ENCODE results near the gene RAD23B.

GRCh38 chr9:107308461-107308860, 25.4 kb downstream of the RAD23B start:
- TF ChIP-seq, protein P1, sequence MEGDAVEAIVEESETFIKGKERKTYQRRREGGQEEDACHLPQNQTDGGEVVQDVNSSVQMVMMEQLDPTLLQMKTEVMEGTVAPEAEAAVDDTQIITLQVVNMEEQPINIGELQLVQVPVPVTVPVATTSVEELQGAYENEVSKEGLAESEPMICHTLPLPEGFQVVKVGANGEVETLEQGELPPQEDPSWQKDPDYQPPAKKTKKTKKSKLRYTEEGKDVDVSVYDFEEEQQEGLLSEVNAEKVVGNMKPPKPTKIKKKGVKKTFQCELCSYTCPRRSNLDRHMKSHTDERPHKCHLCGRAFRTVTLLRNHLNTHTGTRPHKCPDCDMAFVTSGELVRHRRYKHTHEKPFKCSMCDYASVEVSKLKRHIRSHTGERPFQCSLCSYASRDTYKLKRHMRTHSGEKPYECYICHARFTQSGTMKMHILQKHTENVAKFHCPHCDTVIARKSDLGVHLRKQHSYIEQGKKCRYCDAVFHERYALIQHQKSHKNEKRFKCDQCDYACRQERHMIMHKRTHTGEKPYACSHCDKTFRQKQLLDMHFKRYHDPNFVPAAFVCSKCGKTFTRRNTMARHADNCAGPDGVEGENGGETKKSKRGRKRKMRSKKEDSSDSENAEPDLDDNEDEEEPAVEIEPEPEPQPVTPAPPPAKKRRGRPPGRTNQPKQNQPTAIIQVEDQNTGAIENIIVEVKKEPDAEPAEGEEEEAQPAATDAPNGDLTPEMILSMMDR (IDR thresholded peaks at IDR 0.05), result no peak
- TF ChIP-seq EP300 (IDR thresholded peaks at IDR 0.05), result no peak
- TF ChIP-seq POLR2A (IDR thresholded peaks at IDR 0.05), result no peak

Measured in tibial nerve (tissue), 4 donors.